SK-N-SH (cell line): ENCODE measurements around the gene TMEM80. TPM values are rescaled to one million over a fixed set of nuclear protein-coding genes. Genes with fewer than 3 reads are reported as not detected.

ENCODE experiments used
- CTCF ChIA-PET: fragments of 300-600, 350-600 bp; formaldehyde crosslinking; extraction: SDS; loops from one replicate; lab custom pipeline; 2021; lab: Yijun Ruan, JAX
- POLR2A ChIA-PET: fragments of 350-600 bp; sonication (Branson Sonifier 250); formaldehyde crosslinking; extraction: SDS; loops from one replicate; lab custom pipeline; 2020; ENCODE audit warnings: antibody characterized with exemption, inconsistent platforms; lab: Yijun Ruan, JAX
- DNase-seq: peaks from one replicate; pipeline ENCODE4 v3.0.0; 2012
- H2AFZ ChIP-seq: fragments of 200-600 bp; sonication (generic); 2 replicates; pipeline ENCODE4 v1.8.1; 2016; ENCODE audit warnings: antibody characterized with exemption, mild to moderate bottlenecking, low read depth
- H3F3A ChIP-seq: fragments of 200-600 bp; sonication (generic); replicated peaks from 2 replicates; pipeline ENCODE3; 2016; ENCODE audit warnings: antibody characterized with exemption, mild to moderate bottlenecking; ENCODE audit not compliant: insufficient read depth
- H3K27ac ChIP-seq, 2 experiments: fragments of 200-500 bp in 1 of 2; fragments of 200-600 bp in 1 of 2; sonication (Bioruptor generic) in 1 of 2; sonication (generic), shearing (Covaris generic) in 1 of 2; 2 replicates each; pipeline versions ENCODE4 v1.5.1 to v1.6.1; 2014 to 2016; ENCODE audit warnings: low read depth in 2 of 2, inconsistent platforms in 1 of 2, low read length in 1 of 2, mild to moderate bottlenecking in 1 of 2, mixed read lengths in 1 of 2
- H3K27me3 ChIP-seq: fragments of 200-600 bp; sonication (generic), shearing (Covaris generic); 2 replicates; pipeline ENCODE4 v1.6.1; 2016; ENCODE audit warnings: mixed run types; ENCODE audit not compliant: insufficient read depth
- H3K36me3 ChIP-seq, 2 experiments: fragments of 200-500 bp in 1 of 2; fragments of 200-600 bp in 1 of 2; sonication (Bioruptor generic) in 1 of 2; sonication (generic) in 1 of 2; replicated peaks in 1 of 2; 2 replicates each; pipeline versions ENCODE3 to v1.5.1; 2014 to 2016; ENCODE audit warnings: low read length in 1 of 2, mild to moderate bottlenecking in 1 of 2; ENCODE audit not compliant: insufficient read depth in 2 of 2, control insufficient read depth in 1 of 2
- H3K4me1 ChIP-seq, 2 experiments: fragments of 200-500 bp in 1 of 2; fragments of 200-600 bp in 1 of 2; sonication (Bioruptor generic) in 1 of 2; sonication (generic), shearing (Covaris generic) in 1 of 2; 2 replicates each; pipeline versions ENCODE4 v1.5.1 to v1.6.1; 2014 to 2016; ENCODE audit warnings: low read depth in 1 of 2, low read length in 1 of 2, mixed run types in 1 of 2; ENCODE audit not compliant: insufficient read depth in 2 of 2, control insufficient read depth in 1 of 2
- H3K4me2 ChIP-seq: fragments of 200-600 bp; sonication (generic), shearing (Covaris generic); 2 replicates; pipeline ENCODE4 v1.6.1; 2017; ENCODE audit warnings: mixed run types
- H3K4me3 ChIP-seq, 2 experiments: fragments of 200-500 bp in 1 of 2; fragments of 200-600 bp in 1 of 2; sonication (Bioruptor generic) in 1 of 2; sonication (generic), shearing (Covaris generic) in 1 of 2; 2 replicates each; pipeline versions ENCODE4 v1.5.1 to v1.8.1; 2014 to 2016; ENCODE audit warnings: low read depth in 2 of 2, inconsistent platforms in 1 of 2, low read length in 1 of 2, mild to moderate bottlenecking in 1 of 2, mixed read lengths in 1 of 2, moderate library complexity in 1 of 2
- H3K79me2 ChIP-seq: fragments of 200-600 bp; sonication (generic); 2 replicates; pipeline ENCODE4 v1.8.1; 2017; ENCODE audit warnings: mild to moderate bottlenecking; ENCODE audit not compliant: insufficient read depth
- H3K9ac ChIP-seq: fragments of 200-600 bp; sonication (generic); 2 replicates; pipeline ENCODE4 v1.6.1; 2017; ENCODE audit warnings: mixed run types
- H3K9me2 ChIP-seq: fragments of 200-600 bp; sonication (generic); 2 replicates; pipeline ENCODE4 v1.6.1; 2017; ENCODE audit warnings: mixed run types
- H3K9me3 ChIP-seq: fragments of 200-600 bp; sonication (generic); 2 replicates; pipeline ENCODE4 v1.6.1; 2017; ENCODE audit warnings: mixed run types, mild to moderate bottlenecking, moderate library complexity
- H4K20me1 ChIP-seq: fragments of 200-600 bp; sonication (generic); 2 replicates; pipeline ENCODE4 v1.6.1; 2017; ENCODE audit warnings: mild to moderate bottlenecking, mixed run types; ENCODE audit not compliant: insufficient read depth
- CHD2 ChIP-seq: fragments of 150-350 bp; IDR thresholded peaks from 2 replicates; pipeline ENCODE4 v1.6.1; 2018; ENCODE audit warnings: low read length; ENCODE audit not compliant: partially characterized antibody
- CTCF ChIP-seq: fragments of 200-600 bp; sonication (generic); IDR thresholded peaks from 2 replicates; pipeline ENCODE4 v1.6.1; 2017; ENCODE audit warnings: antibody characterized with exemption, mild to moderate bottlenecking, moderate library complexity
- FOXJ3 ChIP-seq: sonication (generic); formaldehyde crosslinking; IDR thresholded peaks from 2 replicates; pipeline ENCODE4 v1.5.1; 2020; ENCODE audit warnings: mild to moderate bottlenecking, missing genetic modification reagents
- GABPA ChIP-seq: IDR thresholded peaks from 2 replicates; pipeline ENCODE4 v1.4.0; 2012; ENCODE audit warnings: low read depth, mild to moderate bottlenecking
- GATA2 ChIP-seq: sonication (generic); formaldehyde crosslinking; IDR thresholded peaks from 2 replicates; pipeline ENCODE4 v1.5.0; 2020; ENCODE audit warnings: mild to moderate bottlenecking, missing genetic modification reagents
- MAX ChIP-seq: IDR thresholded peaks from 2 replicates; pipeline ENCODE4 v1.4.0; 2012; ENCODE audit warnings: low read depth
- MXI1 ChIP-seq: IDR thresholded peaks from 2 replicates; pipeline ENCODE4 v1.6.1; 2012; ENCODE audit warnings: mild to moderate bottlenecking, low read depth, low read length, improper control_type of control experiment
- NFIC ChIP-seq: IDR thresholded peaks from 2 replicates; pipeline ENCODE4 v1.4.0; 2012; ENCODE audit warnings: borderline replicate concordance
- NRF1 ChIP-seq: IDR thresholded peaks from 2 replicates; pipeline ENCODE4 v1.6.1; 2012; ENCODE audit warnings: low read depth, mild to moderate bottlenecking, low read length
- PBX3 ChIP-seq: IDR thresholded peaks from 2 replicates; pipeline ENCODE4; 2012
- POLR2AphosphoS5 ChIP-seq: IDR thresholded peaks from 2 replicates; pipeline ENCODE4 v1.6.1; 2012; ENCODE audit warnings: low read depth, low read length
- RAD21 ChIP-seq: IDR thresholded peaks from 2 replicates; pipeline ENCODE4 v1.6.1; 2012; ENCODE audit warnings: mild to moderate bottlenecking, low read length
- REST ChIP-seq: IDR thresholded peaks from 2 replicates; pipeline ENCODE4 v1.6.1; 2012; ENCODE audit warnings: mild to moderate bottlenecking, low read depth, low read length, moderate library complexity
- SIN3A ChIP-seq: IDR thresholded peaks from 2 replicates; pipeline ENCODE4 v1.6.1; 2012; ENCODE audit warnings: low read depth, mild to moderate bottlenecking, low read length, moderate library complexity, borderline replicate concordance
- TCF12 ChIP-seq: IDR thresholded peaks from 2 replicates; pipeline ENCODE4 v1.4.0; 2012
- TEAD4 ChIP-seq: IDR thresholded peaks from 2 replicates; pipeline ENCODE4 v1.4.0; 2012; ENCODE audit warnings: mild to moderate bottlenecking, borderline replicate concordance; ENCODE audit not compliant: insufficient read depth
- USF1 ChIP-seq: IDR thresholded peaks from 2 replicates; pipeline ENCODE4 v1.4.0; 2012; ENCODE audit warnings: low read depth, borderline replicate concordance
- USF2 ChIP-seq: fragments of 150-350 bp; IDR thresholded peaks from 2 replicates; pipeline ENCODE4 v1.6.1; 2017; ENCODE audit warnings: antibody characterized with exemption, low read length, low read depth, borderline replicate concordance
- YY1 ChIP-seq: IDR thresholded peaks from 2 replicates; pipeline ENCODE4 v1.4.0; 2012; ENCODE audit warnings: low read depth, mild to moderate bottlenecking
- ZBTB33 ChIP-seq: IDR thresholded peaks from 2 replicates; pipeline ENCODE4 v1.4.0; 2012; ENCODE audit warnings: low read depth, borderline replicate concordance
- WGBS: methylation state at CpG from one replicate; pipeline ENCODE4 v1.1.6; 2017; ENCODE audit warnings: low lambda C conversion rate; 5-methylcytosine and 5-hydroxymethylcytosine counted together
- polyA plus RNA-seq, 3 experiments: library from polyadenylated mRNA; depleted of rRNA; stranded (reverse); fragments of >200 nt; gene quantifications; 2 replicates each; pipeline ENCODE4 v1.2.3, GENCODE V29; 2012

Gene TMEM80
- polyA plus RNA-seq, 1 of the 3 experiments (the other 2 are of a cell fraction), result 40.4 TPM

- H3K79me2 ChIP-seq, result peaks cover 48% of the 10 kb centered on the region
- CTCF ChIA-PET, result interaction anchor here (0.9 to 8.0 kb wide), 10 partner anchors 11 to 85 kb away, joined by 3 to 94 read pairs (median 4); partner anchors contain the start of gene GATD1
- DNase-seq, result peak; percentile 99
- TF ChIP-seq MXI1 (no peak), ZBTB33 (no peak), MAX (peak; percentile 67; the same call in 1 of the 2 replicates), GATA2 (CRISPR knock-in tag) (no peak), RAD21 (no peak), POLR2AphosphoS5 (no peak), TCF12 (no peak), CTCF (no peak; the same call in 1 of the 2 replicates), NRF1 (peak; percentile 50), PBX3 (no peak), USF2 (no peak), CHD2 (no peak), NFIC (no peak), YY1 (no peak), GABPA (no peak), USF1 (no peak), FOXJ3 (CRISPR knock-in tag) (no peak), TEAD4 (no peak), SIN3A (0 out of 2 replicates have a peak, but pooled peaks have one; percentile 7), REST (0 out of 2 replicates have a peak, but pooled peaks have one; percentile 3)
These were observed 51.8 kb downstream of the TMEM80 start, which contains the start of gene TALDO1 for GRCh38 chr11:747158-748006. TALDO1 (plus strand) TSS chr11:747464; CDS start chr11:747482, 18 bp downstream.

More at GRCh38 chr11:747158-748006, 51.8 kb downstream of the TMEM80 start, which contains the start of gene TALDO1:
- Histone ChIP-seq H3F3A (no peaks in the 10 kb centered on the region), H3K27me3 (no peaks in the 10 kb centered on the region), H3K9me3 (no peaks in the 10 kb centered on the region), H3K36me3 (no peaks in the 10 kb centered on the region), H2AFZ (peak within 1 kb of the TSS; percentile 89; the same call in 1 of the 2 replicates), H3K27ac (peak within 1 kb of the TSS; percentile 15 to 77; a peak in 2 of 4 replicates), H3K9me2 (no peaks in the 10 kb centered on the region), H3K4me2 (peak within 1 kb of the TSS; percentile 94), H3K4me1 (peaks cover 0 to 16% of the 10 kb centered on the region in 2 experiments; a peak in 3 of 4 replicates), H3K9ac (peak within 1 kb of the TSS; percentile 81), H4K20me1 (peaks cover 5% of the 10 kb centered on the region; the same call in 1 of the 2 replicates), H3K4me3 (peak within 1 kb of the TSS; percentile 86 to 90)
- WGBS, result 2% methylated on average over 13 of the region's 112 CpGs
- POLR2A ChIA-PET, result interaction anchor here (1.0 to 1.2 kb wide), 2 partner anchors 16 to 30 kb away, joined by 3 to 4 read pairs; partner anchors contain the start of gene GATD1
